ENCODE results near the gene CIBAR2.
A peak's percentile ranks its signal among the peaks of the same experiment; 100 is the strongest.

The CIBAR2 gene

GRCh38 chr16:85098565-85098964 lies 13.7 kb downstream of the CIBAR2 start:
- H3K27ac ChIP-seq (ENCODE audit: low read length, poor library complexity, severe bottlenecking), result no peak overlapping the region
- peaks cover 32 to 56% of the 10 kb centered on the region in 2 experiments for H3K27me3 ChIP-seq (ENCODE audit: control insufficient read depth in 1 of 2, insufficient read depth in 1 of 2, low read length in 2 of 2)
- no peak overlapping the region for H3K23ac ChIP-seq (ENCODE audit: low read length in 2 of 2)
- no peak overlapping the region for H2BK120ac ChIP-seq (ENCODE audit: low read depth, low read length)
- WGBS, result 79% methylated on average over 10 of the region's 10 CpGs
- H3K4me2 ChIP-seq (ENCODE audit: low read length, poor library complexity, severe bottlenecking), result no peak overlapping the region
- no peaks in the 10 kb centered on the region for H3K36me3 ChIP-seq (ENCODE audit: control insufficient read depth in 1 of 2, insufficient read depth in 2 of 2, low read depth in 1 of 2, low read length in 2 of 2)
- H3K14ac ChIP-seq (ENCODE audit: low read length in 2 of 2), result no peak overlapping the region
- H2AFZ ChIP-seq (ENCODE audit: low read depth, low read length), result no peak overlapping the region
- H4K8ac ChIP-seq (ENCODE audit: low read length), result no peak overlapping the region
- H3K9me3 ChIP-seq (ENCODE audit: control insufficient read depth, low read length), result no peaks in the 10 kb centered on the region
- H2BK15ac ChIP-seq (ENCODE audit: low read depth, poor library complexity, severe bottlenecking), result no peak overlapping the region
- H3K4me1 ChIP-seq (ENCODE audit: control insufficient read depth, insufficient read depth, low read depth, low read length), result no peaks in the 10 kb centered on the region
- no peak overlapping the region for H2AK5ac ChIP-seq (ENCODE audit: low read length, severe bottlenecking)
- H4K91ac ChIP-seq (ENCODE audit: low read length), result no peak overlapping the region
- no peak overlapping the region for H3K9ac ChIP-seq (ENCODE audit: low read length)
- no peak overlapping the region for H3K18ac ChIP-seq (ENCODE audit: low read depth in 1 of 2, low read length in 2 of 2)
- H2BK12ac ChIP-seq (ENCODE audit: low read length in 2 of 2), result peak overlapping the region in 1 of 2 experiments; percentile 43
- H3K4ac ChIP-seq (ENCODE audit: low read depth in 1 of 2, low read length in 2 of 2), result no peak overlapping the region
- peak; percentile 49 for DNase-seq
- H2BK5ac ChIP-seq (ENCODE audit: low read depth, low read length, poor library complexity, severe bottlenecking), result no peak overlapping the region
- no peaks in the 10 kb centered on the region for H3K79me1 ChIP-seq (replicated peaks; ENCODE audit: low read length, poor library complexity, severe bottlenecking)
- no peak overlapping the region for H3K4me3 ChIP-seq (ENCODE audit: insufficient read depth in 1 of 2, low read depth in 1 of 2, low read length in 2 of 2)

DNA sequence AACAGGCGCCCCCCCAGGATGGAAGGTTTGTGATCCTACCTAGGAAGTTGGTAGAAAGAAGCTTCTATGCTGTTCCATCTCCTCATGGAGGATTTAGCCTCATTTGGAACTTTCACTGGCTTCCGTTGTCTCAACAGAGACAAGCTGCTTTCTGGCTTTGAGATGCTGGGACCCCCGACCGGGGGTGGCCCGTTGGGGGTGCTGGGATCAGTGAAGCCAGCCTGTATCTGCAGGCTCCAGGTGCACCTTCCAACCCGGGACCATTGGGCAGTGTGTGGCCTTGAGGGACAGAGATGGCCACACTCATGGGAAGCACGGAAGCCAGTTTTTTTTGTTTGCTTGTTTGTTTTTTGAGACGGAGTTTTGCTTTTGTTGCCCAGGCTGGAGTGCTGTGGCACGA lies 15.4 kb downstream of the CIBAR2 start:
- H3K14ac ChIP-seq (ENCODE audit: low read length in 2 of 2), result no peak overlapping the region
- no peak overlapping the region for H2BK15ac ChIP-seq (ENCODE audit: low read depth, poor library complexity, severe bottlenecking)
- no peak overlapping the region for H2AFZ ChIP-seq (ENCODE audit: low read depth, low read length)
- H3K9me3 ChIP-seq (ENCODE audit: control insufficient read depth, low read length), result no peaks in the 10 kb centered on the region
- H3K18ac ChIP-seq (ENCODE audit: low read depth in 1 of 2, low read length in 2 of 2), result no peak overlapping the region
- H3K36me3 ChIP-seq (ENCODE audit: control insufficient read depth in 1 of 2, insufficient read depth in 2 of 2, low read depth in 1 of 2, low read length in 2 of 2), result no peaks in the 10 kb centered on the region
- 82% methylated on average over 9 of the region's 9 CpGs for WGBS
- no peak overlapping the region for H2BK12ac ChIP-seq (ENCODE audit: low read length in 2 of 2)
- H4K8ac ChIP-seq (ENCODE audit: low read length), result no peak overlapping the region
- no peak overlapping the region for H3K9ac ChIP-seq (ENCODE audit: low read length)
- H3K27me3 ChIP-seq (ENCODE audit: control insufficient read depth in 1 of 2, insufficient read depth in 1 of 2, low read length in 2 of 2), result peaks cover 41 to 60% of the 10 kb centered on the region in 2 experiments
- H3K4me3 ChIP-seq (ENCODE audit: insufficient read depth in 1 of 2, low read depth in 1 of 2, low read length in 2 of 2), result no peak overlapping the region
- H3K79me1 ChIP-seq (replicated peaks; ENCODE audit: low read length, poor library complexity, severe bottlenecking), result no peaks in the 10 kb centered on the region
- H4K91ac ChIP-seq (ENCODE audit: low read length), result no peak overlapping the region
- DNase-seq, result no peak
- H3K4me2 ChIP-seq (ENCODE audit: low read length, poor library complexity, severe bottlenecking), result no peak overlapping the region
- H2AK5ac ChIP-seq (ENCODE audit: low read length, severe bottlenecking), result no peak overlapping the region
- no peak overlapping the region for H2BK120ac ChIP-seq (ENCODE audit: low read depth, low read length)
- H2BK5ac ChIP-seq (ENCODE audit: low read depth, low read length, poor library complexity, severe bottlenecking), result no peak overlapping the region
- no peak overlapping the region for H3K4ac ChIP-seq (ENCODE audit: low read depth in 1 of 2, low read length in 2 of 2)
- H3K4me1 ChIP-seq (ENCODE audit: control insufficient read depth, insufficient read depth, low read depth, low read length), result no peaks in the 10 kb centered on the region
- no peak overlapping the region for H3K23ac ChIP-seq (ENCODE audit: low read length in 2 of 2)
- H3K27ac ChIP-seq (ENCODE audit: low read length, poor library complexity, severe bottlenecking), result no peak overlapping the region

DNA sequence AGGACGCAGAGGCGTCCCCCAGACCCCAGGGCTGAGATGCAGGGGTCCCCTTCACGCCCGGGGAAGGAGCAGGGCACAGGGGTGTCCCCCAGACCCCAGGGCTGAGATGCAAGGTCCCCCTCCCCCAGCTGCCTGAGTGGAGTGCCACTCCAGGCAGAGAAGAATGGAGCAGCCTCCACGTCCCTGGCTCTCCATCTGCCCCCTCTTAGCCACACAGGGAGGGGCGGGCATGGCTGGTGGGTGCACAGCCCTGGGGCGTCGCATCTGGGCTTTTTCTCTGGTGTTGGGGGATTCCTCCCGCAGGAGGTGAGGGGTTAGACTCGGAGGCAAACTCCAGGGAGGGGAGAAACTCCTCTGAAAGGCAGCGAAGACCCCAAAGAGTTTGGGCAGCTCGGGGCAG lies 17.5 kb downstream of the CIBAR2 start:
- no peak overlapping the region for H2AFZ ChIP-seq (ENCODE audit: low read depth, low read length)
- peaks cover 0 to 3% of the 10 kb centered on the region in 2 experiments for H3K36me3 ChIP-seq (ENCODE audit: control insufficient read depth in 1 of 2, insufficient read depth in 2 of 2, low read depth in 1 of 2, low read length in 2 of 2)
- H2BK15ac ChIP-seq (ENCODE audit: low read depth, poor library complexity, severe bottlenecking), result no peak overlapping the region
- no peak for DNase-seq
- no peak overlapping the region for H3K4me3 ChIP-seq (ENCODE audit: insufficient read depth in 1 of 2, low read depth in 1 of 2, low read length in 2 of 2)
- no peaks in the 10 kb centered on the region for H3K79me1 ChIP-seq (replicated peaks; ENCODE audit: low read length, poor library complexity, severe bottlenecking)
- no peak overlapping the region for H4K8ac ChIP-seq (ENCODE audit: low read length)
- no peak overlapping the region for H3K18ac ChIP-seq (ENCODE audit: low read depth in 1 of 2, low read length in 2 of 2)
- no peak overlapping the region for H2BK12ac ChIP-seq (ENCODE audit: low read length in 2 of 2)
- WGBS, result 91% methylated on average over 11 of the region's 12 CpGs
- H3K27ac ChIP-seq (ENCODE audit: low read length, poor library complexity, severe bottlenecking), result no peak overlapping the region
- H3K9ac ChIP-seq (ENCODE audit: low read length), result no peak overlapping the region
- H3K4ac ChIP-seq (ENCODE audit: low read depth in 1 of 2, low read length in 2 of 2), result no peak overlapping the region
- peaks cover 41 to 60% of the 10 kb centered on the region in 2 experiments for H3K27me3 ChIP-seq (ENCODE audit: control insufficient read depth in 1 of 2, insufficient read depth in 1 of 2, low read length in 2 of 2)
- no peak overlapping the region for H4K91ac ChIP-seq (ENCODE audit: low read length)
- no peak overlapping the region for H3K4me2 ChIP-seq (ENCODE audit: low read length, poor library complexity, severe bottlenecking)
- H3K14ac ChIP-seq (ENCODE audit: low read length in 2 of 2), result no peak overlapping the region
- H3K23ac ChIP-seq (ENCODE audit: low read length in 2 of 2), result no peak overlapping the region
- no peak overlapping the region for H2BK5ac ChIP-seq (ENCODE audit: low read depth, low read length, poor library complexity, severe bottlenecking)
- H3K9me3 ChIP-seq (ENCODE audit: control insufficient read depth, low read length), result no peaks in the 10 kb centered on the region
- no peak overlapping the region for H2BK120ac ChIP-seq (ENCODE audit: low read depth, low read length)
- H3K4me1 ChIP-seq (ENCODE audit: control insufficient read depth, insufficient read depth, low read depth, low read length), result no peaks in the 10 kb centered on the region
- no peak overlapping the region for H2AK5ac ChIP-seq (ENCODE audit: low read length, severe bottlenecking)

DNA sequence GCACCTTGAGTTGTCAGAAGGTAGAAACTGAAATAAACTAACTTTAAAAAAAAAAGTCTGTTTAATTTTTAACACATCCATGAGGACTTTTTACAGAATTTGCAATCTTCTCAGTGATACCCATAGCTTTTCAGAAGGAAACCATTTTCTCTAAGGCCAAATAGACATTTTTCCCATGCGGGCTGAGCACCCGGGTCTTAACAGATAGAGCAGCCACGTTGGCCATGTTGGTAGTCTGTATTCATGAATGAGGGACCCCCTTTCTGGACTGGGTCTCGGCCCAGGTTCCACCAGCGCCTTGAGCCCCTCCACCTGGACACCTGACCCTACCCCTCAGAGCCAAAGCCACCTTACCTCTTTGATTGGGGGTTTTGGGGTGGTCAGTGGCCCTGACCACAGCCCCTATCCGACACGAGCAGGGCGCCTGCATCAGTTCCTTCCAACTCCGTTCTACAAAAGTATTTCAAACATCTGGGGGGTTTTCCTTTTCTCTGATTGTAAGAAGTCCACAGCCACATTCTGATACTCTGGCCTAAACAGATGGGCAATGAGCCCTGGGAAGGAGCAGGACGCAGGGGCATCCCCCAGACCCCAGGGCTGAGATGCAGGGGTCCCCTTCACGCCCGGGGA lies 18.0 kb downstream of the CIBAR2 start:
- Histone ChIP-seq H2BK15ac (ENCODE audit: low read depth, poor library complexity, severe bottlenecking) (no peak overlapping the region), H4K8ac (ENCODE audit: low read length) (no peak overlapping the region), H3K4ac (ENCODE audit: low read depth in 1 of 2, low read length in 2 of 2) (no peak overlapping the region), H2BK5ac (ENCODE audit: low read depth, low read length, poor library complexity, severe bottlenecking) (no peak overlapping the region), H3K4me1 (ENCODE audit: control insufficient read depth, insufficient read depth, low read depth, low read length) (no peaks in the 10 kb centered on the region), H3K23ac (ENCODE audit: low read length in 2 of 2) (no peak overlapping the region), H3K9me3 (ENCODE audit: control insufficient read depth, low read length) (no peaks in the 10 kb centered on the region), H3K9ac (ENCODE audit: low read length) (no peak overlapping the region), H3K27me3 (ENCODE audit: control insufficient read depth in 1 of 2, insufficient read depth in 1 of 2, low read length in 2 of 2) (peaks cover 41 to 60% of the 10 kb centered on the region in 2 experiments), H3K27ac (ENCODE audit: low read length, poor library complexity, severe bottlenecking) (no peak overlapping the region), H2BK120ac (ENCODE audit: low read depth, low read length) (no peak overlapping the region), H2AK5ac (ENCODE audit: low read length, severe bottlenecking) (no peak overlapping the region), H3K14ac (ENCODE audit: low read length in 2 of 2) (no peak overlapping the region), H2AFZ (ENCODE audit: low read depth, low read length) (no peak overlapping the region), H3K36me3 (ENCODE audit: control insufficient read depth in 1 of 2, insufficient read depth in 2 of 2, low read depth in 1 of 2, low read length in 2 of 2) (peaks cover 2 to 8% of the 10 kb centered on the region in 2 experiments), H4K91ac (ENCODE audit: low read length) (no peak overlapping the region), H3K4me3 (ENCODE audit: insufficient read depth in 1 of 2, low read depth in 1 of 2, low read length in 2 of 2) (no peak overlapping the region), H3K4me2 (ENCODE audit: low read length, poor library complexity, severe bottlenecking) (no peak overlapping the region), H3K18ac (ENCODE audit: low read depth in 1 of 2, low read length in 2 of 2) (no peak overlapping the region), H3K79me1 (replicated peaks; ENCODE audit: low read length, poor library complexity, severe bottlenecking) (no peaks in the 10 kb centered on the region), H2BK12ac (ENCODE audit: low read length in 2 of 2) (no peak overlapping the region)
- 98% methylated on average over 11 of the region's 12 CpGs for WGBS
- DNase-seq, result no peak
